Measurements from ENCODE around the gene NOS1AP. TPM values are rescaled to one million over a fixed set of nuclear protein-coding genes. Genes with fewer than 3 reads are reported as not detected.

Gene NOS1AP
- total RNA-seq, 4 donors from 2014 or later, result 0.99 to 9.0 (median 4.0) TPM

GRCh38 chr1:162089748-162090147 lies 20.3 kb downstream of the NOS1AP start:
- Histone ChIP-seq H3K27me3 (no peaks in the 10 kb centered on the region), H3K4me1 (peaks cover 0 to 6% (median 0%) of the 10 kb centered on the region in 4 donors), H3K9me3 (no peaks in the 10 kb centered on the region), H3K27ac (replicated peaks in 1 of 4) (no peak overlapping the region), H3K4me3 (no peak overlapping the region), H3K36me3 (no peaks in the 10 kb centered on the region)
- WGBS, result 95% methylated on average over 2 of the region's 2 CpGs
- DNase-seq (ENCODE audit: extremely low spot score), result no peak
- no peak for TF ChIP-seq POLR2AphosphoS5 (IDR thresholded peaks at IDR 0.05)
- TF ChIP-seq POLR2A (IDR thresholded peaks at IDR 0.05; ENCODE audit: low read depth), result no peak
- no peak for TF ChIP-seq EP300 (IDR thresholded peaks at IDR 0.05)
- TF ChIP-seq CTCF (IDR thresholded peaks at IDR 0.05), result no peak
- intact Hi-C loops (cut with DNase I), result no loop called here

- TF ChIP-seq POLR2A (IDR thresholded peaks at IDR 0.05; ENCODE audit: low read depth) (no peak), CTCF (IDR thresholded peaks at IDR 0.05) (no peak), POLR2AphosphoS5 (IDR thresholded peaks at IDR 0.05) (no peak), EP300 (IDR thresholded peaks at IDR 0.05) (no peak)
- WGBS, result 97% methylated on average over 2 of the region's 2 CpGs
- intact Hi-C loops (cut with DNase I), result no loop called here
Observed at GRCh38 chr1:162090378-162090777, 20.9 kb downstream of the NOS1AP start.

GRCh38 chr1:162091681-162092524 lies 22.4 kb downstream of the NOS1AP start:
- 53% methylated on average over 4 of the region's 4 CpGs for WGBS
- no peak overlapping the region for H3K27ac ChIP-seq (replicated peaks in 1 of 4)

More at GRCh38 chr1:162090378-162090777, 20.9 kb downstream of the NOS1AP start:
- no peak overlapping the region for H3K4me3 ChIP-seq
- no peak for DNase-seq (ENCODE audit: extremely low spot score)
- no peak overlapping the region for H3K27ac ChIP-seq (replicated peaks in 1 of 4)
- no peaks in the 10 kb centered on the region for H3K9me3 ChIP-seq
- peaks cover 0 to 7% (median 0%) of the 10 kb centered on the region in 4 donors for H3K4me1 ChIP-seq
- H3K27me3 ChIP-seq, result no peaks in the 10 kb centered on the region
- no peaks in the 10 kb centered on the region for H3K36me3 ChIP-seq

GRCh38 chr1:162093095-162093494 lies 23.6 kb downstream of the NOS1AP start:
- intact Hi-C loops (cut with DNase I), result no loop called here
- no peak for DNase-seq (ENCODE audit: extremely low spot score)
- H3K4me3 ChIP-seq, result no peak overlapping the region
- 90% methylated on average over 1 of the region's 1 CpG for WGBS
- no peaks in the 10 kb centered on the region for H3K9me3 ChIP-seq
- H3K4me1 ChIP-seq, result peaks cover 0 to 7% (median 0%) of the 10 kb centered on the region in 4 donors
- no peak overlapping the region for H3K27ac ChIP-seq (replicated peaks in 1 of 4)
- H3K27me3 ChIP-seq, result no peaks in the 10 kb centered on the region
- TF ChIP-seq POLR2AphosphoS5 (IDR thresholded peaks at IDR 0.05) (no peak), CTCF (IDR thresholded peaks at IDR 0.05) (no peak), POLR2A (IDR thresholded peaks at IDR 0.05; ENCODE audit: low read depth) (no peak), EP300 (IDR thresholded peaks at IDR 0.05) (no peak)
- H3K36me3 ChIP-seq, result no peaks in the 10 kb centered on the region

More at GRCh38 chr1:162091681-162092524, 22.4 kb downstream of the NOS1AP start:
- H3K27me3 ChIP-seq, result no peaks in the 10 kb centered on the region
- no peaks in the 10 kb centered on the region for H3K36me3 ChIP-seq
- DNase-seq (ENCODE audit: extremely low spot score), result no peak
- intact Hi-C loops (cut with DNase I), result no loop called here
- H3K4me1 ChIP-seq, result peaks cover 0 to 7% (median 0%) of the 10 kb centered on the region in 4 donors
- H3K4me3 ChIP-seq, result no peak overlapping the region
- H3K9me3 ChIP-seq, result no peaks in the 10 kb centered on the region
- TF ChIP-seq EP300 (IDR thresholded peaks at IDR 0.05) (no peak), POLR2A (IDR thresholded peaks at IDR 0.05; ENCODE audit: low read depth) (no peak), CTCF (IDR thresholded peaks at IDR 0.05) (no peak), POLR2AphosphoS5 (IDR thresholded peaks at IDR 0.05) (no peak)

All from esophagus muscularis mucosa (tissue), 4 donors.